Measurements from ENCODE around the gene PALM.

- TF ChIP-seq, protein P1, sequence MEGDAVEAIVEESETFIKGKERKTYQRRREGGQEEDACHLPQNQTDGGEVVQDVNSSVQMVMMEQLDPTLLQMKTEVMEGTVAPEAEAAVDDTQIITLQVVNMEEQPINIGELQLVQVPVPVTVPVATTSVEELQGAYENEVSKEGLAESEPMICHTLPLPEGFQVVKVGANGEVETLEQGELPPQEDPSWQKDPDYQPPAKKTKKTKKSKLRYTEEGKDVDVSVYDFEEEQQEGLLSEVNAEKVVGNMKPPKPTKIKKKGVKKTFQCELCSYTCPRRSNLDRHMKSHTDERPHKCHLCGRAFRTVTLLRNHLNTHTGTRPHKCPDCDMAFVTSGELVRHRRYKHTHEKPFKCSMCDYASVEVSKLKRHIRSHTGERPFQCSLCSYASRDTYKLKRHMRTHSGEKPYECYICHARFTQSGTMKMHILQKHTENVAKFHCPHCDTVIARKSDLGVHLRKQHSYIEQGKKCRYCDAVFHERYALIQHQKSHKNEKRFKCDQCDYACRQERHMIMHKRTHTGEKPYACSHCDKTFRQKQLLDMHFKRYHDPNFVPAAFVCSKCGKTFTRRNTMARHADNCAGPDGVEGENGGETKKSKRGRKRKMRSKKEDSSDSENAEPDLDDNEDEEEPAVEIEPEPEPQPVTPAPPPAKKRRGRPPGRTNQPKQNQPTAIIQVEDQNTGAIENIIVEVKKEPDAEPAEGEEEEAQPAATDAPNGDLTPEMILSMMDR (IDR thresholded peaks at IDR 0.05; ENCODE audit: insufficient read depth, low read depth, low read length) = no peak
- TF ChIP-seq EZH2 (IDR thresholded peaks at IDR 0.05; ENCODE audit: insufficient read depth, low read length) = no peak
Observed at GRCh38 chr19:741506-742131, 32.9 kb downstream of the PALM start.
